GM23248 (cell line): ENCODE measurements around the gene SOX11. TPM values are rescaled to one million over a fixed set of nuclear protein-coding genes. Genes with fewer than 3 reads are reported as not detected.

ENCODE experiments used
- DNase-seq: peaks from one replicate; pipeline ENCODE4 v3.0.0-alpha.2; 2015
- H2AFZ ChIP-seq: fragments of 200-600 bp; sonication (generic); 2 replicates; pipeline ENCODE4 v1.6.1; 2016; ENCODE audit warnings: antibody characterized with exemption
- H3F3A ChIP-seq: fragments of 200-600 bp; sonication (generic); 2 replicates; pipeline ENCODE4 v1.6.1; 2016; ENCODE audit warnings: mild to moderate bottlenecking, antibody characterized with exemption, mixed run types; ENCODE audit not compliant: insufficient read depth
- H3K27ac ChIP-seq: fragments of 200-600 bp; sonication (generic); 2 replicates; pipeline ENCODE4 v1.5.1; 2016; ENCODE audit warnings: mild to moderate bottlenecking
- H3K27me3 ChIP-seq: fragments of 200-600 bp; sonication (generic); replicated peaks from 2 replicates; pipeline ENCODE4 v1.6.1; 2016; ENCODE audit warnings: mild to moderate bottlenecking; ENCODE audit not compliant: insufficient read depth
- H3K36me3 ChIP-seq: fragments of 200-600 bp; sonication (generic); 2 replicates; pipeline ENCODE4 v1.6.1; 2016; ENCODE audit warnings: low read depth, mild to moderate bottlenecking
- H3K4me1 ChIP-seq: fragments of 200-600 bp; sonication (generic); 2 replicates; pipeline ENCODE4 v1.6.1; 2016; ENCODE audit warnings: mild to moderate bottlenecking; ENCODE audit not compliant: insufficient read depth
- H3K4me2 ChIP-seq: fragments of 200-600 bp; sonication (generic); one replicate; pipeline ENCODE4 v1.6.1; 2016; ENCODE audit warnings: mild to moderate bottlenecking; ENCODE audit not compliant: unreplicated experiment
- H3K4me3 ChIP-seq: fragments of 200-600 bp; sonication (generic); 2 replicates; pipeline ENCODE4 v1.5.1; 2016; ENCODE audit warnings: mild to moderate bottlenecking
- H3K79me2 ChIP-seq: fragments of 200-600 bp; sonication (generic); 2 replicates; pipeline ENCODE4 v1.6.1; 2016; ENCODE audit warnings: mild to moderate bottlenecking; ENCODE audit not compliant: insufficient read depth
- H3K9ac ChIP-seq: fragments of 200-600 bp; sonication (generic); 2 replicates; pipeline ENCODE4 v1.6.1; 2016; ENCODE audit warnings: mild to moderate bottlenecking
- H3K9me2 ChIP-seq: fragments of 200-600 bp; sonication (generic); 2 replicates; pipeline ENCODE4 v1.6.1; 2016; ENCODE audit warnings: mixed run types, mild to moderate bottlenecking, moderate library complexity; ENCODE audit not compliant: insufficient read depth
- H3K9me3 ChIP-seq: fragments of 200-600 bp; sonication (generic); one replicate; pipeline ENCODE4 v1.6.1; 2017; ENCODE audit warnings: low read depth
- H4K20me1 ChIP-seq: fragments of 200-600 bp; sonication (generic); 2 replicates; pipeline ENCODE4 v1.6.0; 2016; ENCODE audit not compliant: insufficient read depth
- EZH2 ChIP-seq: fragments of 200-600 bp; sonication (generic); IDR thresholded peaks from 2 replicates; pipeline ENCODE4 v1.6.1; 2018; ENCODE audit warnings: antibody characterized with exemption, mild to moderate bottlenecking; ENCODE audit not compliant: insufficient read depth, poor library complexity, severe bottlenecking
- EZH2phosphoT487 ChIP-seq: fragments of 200-600 bp; sonication (generic); IDR thresholded peaks from 2 replicates; pipeline ENCODE4 v1.6.1; 2018; ENCODE audit warnings: antibody characterized with exemption, moderate library complexity, mild to moderate bottlenecking, low read depth; ENCODE audit not compliant: insufficient read depth
- WGBS, 2 experiments: methylation state at CpG; one replicate each; pipeline ENCODE4 v1.1.6; 2015 to 2017; ENCODE audit warnings: low lambda C conversion rate in 2 of 2, low coverage in 1 of 2; ENCODE audit errors: missing lambda C conversion rate in 2 of 2; 5-methylcytosine and 5-hydroxymethylcytosine counted together
- in situ Hi-C: fragments of 300-500 bp; cut with MboI; formaldehyde crosslinking; loops from 2 replicates; pipeline ENCODE4 v1.15.0; 2020
- polyA plus RNA-seq: library from polyadenylated mRNA; unstranded; fragments of >200 nt; fragmentation: Nextera tagmentation; extraction: Ambion mirVana; gene quantifications from 2 replicates; pipeline ENCODE4 v1.2.1, GENCODE V29; 2016
- total RNA-seq: library from RNA; depleted of rRNA; stranded (reverse); fragments of >200 nt; shearing (Covaris generic); gene quantifications from 2 replicates; pipeline ENCODE4 v1.2.3, GENCODE V29; 2014

The SOX11 gene
- total and polyA plus RNA-seq, 2 experiments from 2014 or later = under 0.01 to 0.08 TPM

- no peaks in the 10 kb centered on the region for H3F3A ChIP-seq
- no peak overlapping the region for H3K4me2 ChIP-seq
- H3K27ac ChIP-seq = no peak overlapping the region
- DNase-seq = no peak
- no peaks in the 10 kb centered on the region for H3K27me3 ChIP-seq
- no peaks in the 10 kb centered on the region for H3K79me2 ChIP-seq
- no peaks in the 10 kb centered on the region for H4K20me1 ChIP-seq
- H2AFZ ChIP-seq = no peak overlapping the region
- no peaks in the 10 kb centered on the region for H3K36me3 ChIP-seq
- 45 to 52% methylated on average over 8 of the region's 8 CpGs for WGBS, 2 experiments
- no peak overlapping the region for H3K9ac ChIP-seq
- H3K9me3 ChIP-seq = no peaks in the 10 kb centered on the region
- in situ Hi-C loops = no loop called here
- no peaks in the 10 kb centered on the region for H3K4me1 ChIP-seq
- H3K4me3 ChIP-seq = no peak overlapping the region
- TF ChIP-seq EZH2phosphoT487 (no peak), EZH2 (no peak)
- no peaks in the 10 kb centered on the region for H3K9me2 ChIP-seq
Observed at GRCh38 chr2:5749347-5749746, 57.2 kb downstream of the SOX11 start.
